GM18517 (cell line): Measurements from ENCODE around the gene HEBP2.
"Not testable (repeated sequence)": the region's sequence is repeated elsewhere in the genome, so short reads cannot be mapped to it uniquely, and the experiment has no call there.

ENCODE experiments used
- ATAC-seq: cut with Tn5 transposase; IDR thresholded peaks from one replicate; pipeline ENCODE4 v1.9.1; 2021; ENCODE audit warnings: mild to moderate bottlenecking, moderate library complexity; ENCODE audit not compliant: unreplicated experiment

HEBP2 gene

DNA sequence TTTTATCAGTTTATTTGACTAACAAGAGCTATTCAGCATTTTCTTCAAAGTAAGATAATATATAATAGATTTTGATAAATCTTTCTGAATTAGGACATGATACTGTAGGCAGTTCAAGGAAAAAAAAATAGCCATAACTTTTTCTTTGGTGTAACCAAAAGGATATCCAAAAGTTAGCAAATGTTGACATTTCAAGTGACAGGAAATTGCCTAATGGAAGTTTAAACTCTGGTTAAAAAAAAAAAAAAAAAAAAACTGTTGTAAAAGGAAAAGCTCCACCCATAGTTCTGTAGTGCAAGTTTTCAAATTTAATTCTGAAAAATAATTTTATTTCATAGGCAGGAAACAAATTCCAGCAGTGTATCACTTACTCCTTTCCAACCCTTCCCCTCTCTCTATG, 18.8 kb downstream of the HEBP2 start:
- no peak for ATAC-seq

GRCh38 chr6:138424004-138424904, 20.2 kb downstream of the HEBP2 start:
- no peak for ATAC-seq

GRCh38 chr6:138425256-138425655, 21.2 kb downstream of the HEBP2 start:
- not testable (repeated sequence) for ATAC-seq

DNA sequence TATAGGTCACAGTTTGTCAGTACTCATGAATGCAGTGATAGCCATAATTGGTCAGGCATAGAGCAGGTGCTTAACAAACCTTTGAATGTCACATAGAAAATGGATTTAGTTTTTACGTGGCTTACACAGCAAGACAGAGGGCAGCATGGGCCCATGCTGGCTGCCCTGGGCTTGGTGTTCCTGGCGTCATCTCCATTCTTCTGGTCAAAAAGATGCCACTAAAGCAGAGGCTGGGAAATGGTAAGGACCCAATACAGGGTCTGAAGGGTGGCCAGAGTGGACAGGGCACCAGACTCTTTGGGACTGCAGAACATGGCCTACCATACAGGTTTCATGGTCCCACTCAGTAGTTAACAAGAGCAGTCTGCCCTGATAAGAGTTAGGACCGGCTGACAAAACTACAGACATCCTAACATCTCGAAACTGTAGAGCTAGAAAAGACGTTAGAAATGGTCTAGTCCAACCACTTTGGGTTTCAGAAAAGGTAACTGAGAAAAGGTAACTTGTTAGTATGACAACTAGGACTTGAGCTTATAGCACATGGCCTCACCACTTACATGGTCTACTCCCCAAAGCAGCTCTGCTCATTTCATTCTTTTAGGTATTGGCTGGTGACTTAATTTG, 22.6 kb downstream of the HEBP2 start:
- ATAC-seq = no peak

DNA sequence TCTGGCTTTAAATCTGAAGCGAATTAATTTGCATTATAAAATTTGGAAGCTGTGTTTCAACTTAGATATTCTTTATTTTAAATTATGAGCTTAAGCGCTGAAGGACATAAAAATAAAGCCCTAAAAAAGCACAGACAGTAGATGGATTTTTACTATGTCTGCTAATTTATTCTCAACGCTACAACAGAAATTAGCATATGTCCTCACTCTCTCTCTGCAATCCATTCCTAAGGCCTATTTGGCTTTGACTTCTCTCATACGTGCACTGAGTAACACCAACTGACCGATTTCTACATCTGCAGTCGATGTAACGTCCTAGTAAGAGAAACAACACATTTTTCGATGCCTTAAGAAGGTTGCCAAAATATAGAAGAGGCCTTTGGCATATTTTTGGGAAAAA, 23.7 kb downstream of the HEBP2 start:
- ATAC-seq = no peak

DNA sequence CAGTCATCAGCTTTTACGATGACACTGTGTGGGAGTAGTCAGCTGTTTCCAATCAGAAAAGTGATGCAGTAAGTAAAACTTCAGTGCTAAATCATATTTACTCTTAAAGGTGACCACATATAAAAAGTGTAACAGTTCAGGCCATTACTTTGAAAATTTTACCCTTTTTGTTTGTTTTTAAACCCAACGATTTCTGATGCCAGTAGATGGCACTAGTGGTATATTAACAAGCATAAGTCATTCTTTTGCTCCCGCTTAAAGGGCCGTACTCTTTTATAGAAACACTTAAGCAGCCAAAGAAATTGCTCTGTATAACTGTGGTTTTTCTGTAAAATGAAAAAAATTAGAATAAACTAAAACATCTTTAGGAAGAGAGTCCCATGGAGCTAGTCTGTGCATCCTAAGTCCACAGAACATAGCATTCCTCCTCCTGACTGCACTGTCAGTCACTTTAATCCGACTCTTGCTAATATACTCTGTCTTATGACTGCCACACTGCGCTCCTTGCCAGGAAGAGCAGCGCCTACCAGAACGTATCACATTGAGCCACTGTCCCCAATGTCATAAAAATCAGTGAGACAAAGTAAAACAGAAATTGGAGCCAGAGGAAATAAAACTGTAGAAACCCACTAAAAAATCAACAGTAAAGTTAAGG, 25.0 kb downstream of the HEBP2 start:
- ATAC-seq = no peak

DNA sequence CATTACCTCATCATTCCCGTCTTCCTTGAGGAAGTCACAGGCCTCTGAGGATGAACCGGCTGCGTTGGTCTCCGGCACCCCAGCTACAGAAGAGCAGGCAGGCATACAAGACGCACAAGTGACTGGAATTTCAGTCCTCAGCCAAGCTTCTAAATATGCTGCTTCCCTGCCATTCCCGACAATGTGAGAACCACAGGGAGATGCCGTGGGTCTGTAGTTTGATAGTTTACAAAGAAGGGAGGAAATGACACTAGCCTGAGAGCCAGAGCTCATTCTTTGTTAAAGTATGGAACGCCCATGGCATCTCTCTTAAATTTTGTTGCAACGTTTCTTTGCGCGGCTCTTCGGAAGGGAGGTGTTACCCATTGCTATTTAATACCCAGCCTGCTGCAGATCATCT, 25.7 kb downstream of the HEBP2 start:
- no peak for ATAC-seq

DNA sequence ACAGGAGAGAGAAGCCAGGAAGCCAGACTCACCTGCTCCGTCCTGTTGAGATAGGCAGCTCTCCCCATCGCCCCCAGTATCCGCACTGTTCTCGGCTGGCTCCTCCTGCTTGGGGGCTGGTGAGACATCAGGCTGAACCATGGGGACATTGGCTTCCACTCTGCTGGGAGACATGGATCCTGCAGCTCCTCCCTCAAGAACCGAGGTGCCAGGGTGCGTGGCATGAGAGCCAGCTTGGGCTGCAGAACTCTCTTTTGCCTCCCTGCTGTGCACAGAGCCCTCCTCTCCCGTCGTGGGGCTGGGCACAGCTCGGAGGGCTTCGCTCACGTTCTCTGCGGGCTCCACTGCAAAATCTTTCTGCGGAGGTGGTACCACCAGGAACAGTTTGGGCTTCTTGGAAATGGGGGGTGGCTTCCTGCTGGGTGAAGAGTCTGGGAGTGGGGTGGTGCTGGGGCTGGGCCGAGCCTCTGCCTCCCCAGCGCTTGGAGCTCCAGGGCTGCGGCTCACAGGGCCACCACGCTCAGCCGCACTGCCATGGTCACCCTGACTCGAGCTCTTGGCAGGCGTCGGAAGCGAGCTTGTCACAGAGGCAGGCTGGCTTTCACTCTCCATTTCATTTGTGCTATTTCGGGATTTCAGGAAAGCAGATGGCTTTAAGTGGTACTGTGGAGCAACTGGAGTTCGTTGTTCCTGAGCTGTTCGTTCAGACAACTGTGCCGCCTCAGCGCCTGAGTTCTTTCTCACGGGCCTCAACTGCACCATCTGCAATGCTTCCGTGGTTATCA, 26.5 kb downstream of the HEBP2 start:
- no peak for ATAC-seq

GRCh38 chr6:138431256-138432062, 27.4 kb downstream of the HEBP2 start:
- ATAC-seq = no peak

DNA sequence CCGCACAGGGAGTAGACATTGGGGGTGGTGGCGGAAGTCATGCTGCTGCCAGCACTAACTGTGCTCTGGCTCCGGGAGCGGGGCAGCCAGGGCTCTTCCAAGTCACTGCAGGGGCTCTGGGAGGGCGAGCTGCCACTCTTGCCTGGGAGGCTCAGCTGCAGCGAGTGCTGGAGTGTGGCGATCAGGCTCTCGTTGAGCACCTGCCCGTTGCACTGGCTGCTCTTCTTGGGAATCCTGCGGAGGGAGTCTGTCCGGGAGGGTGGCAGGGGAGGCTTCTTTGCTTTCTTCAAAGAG, 28.0 kb downstream of the HEBP2 start:
- no peak for ATAC-seq

- ATAC-seq = no peak
Observed at GRCh38 chr6:138434096-138434495, 30.1 kb downstream of the HEBP2 start.

DNA sequence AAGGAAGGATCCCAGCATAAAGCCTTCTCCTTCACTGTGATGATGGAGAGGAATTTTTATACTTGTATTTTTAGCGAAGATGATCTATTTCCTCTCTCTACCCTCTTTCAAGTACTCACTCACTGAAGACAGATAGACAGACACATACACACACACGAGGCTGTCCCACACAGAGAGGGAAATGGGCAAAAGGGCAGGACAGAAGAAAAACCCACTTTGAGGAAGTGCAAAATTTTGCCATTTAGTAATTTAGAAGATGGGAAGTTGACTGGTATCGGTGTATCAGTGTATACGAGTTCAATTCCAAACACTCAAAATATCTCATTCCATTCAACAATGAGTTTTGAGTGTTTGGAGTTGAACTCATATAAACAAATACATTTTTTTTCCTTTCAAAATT, 30.9 kb downstream of the HEBP2 start:
- ATAC-seq = no peak

- ATAC-seq = no peak
Observed at GRCh38 chr6:138439546-138439945, 35.5 kb downstream of the HEBP2 start.

GRCh38 chr6:138440296-138440695, 36.3 kb downstream of the HEBP2 start:
- no peak for ATAC-seq

- ATAC-seq = no peak
Observed at GRCh38 chr6:138440758-138441357, 36.8 kb downstream of the HEBP2 start.

GRCh38 chr6:138441965-138442364, 37.9 kb downstream of the HEBP2 start:
- no peak for ATAC-seq

DNA sequence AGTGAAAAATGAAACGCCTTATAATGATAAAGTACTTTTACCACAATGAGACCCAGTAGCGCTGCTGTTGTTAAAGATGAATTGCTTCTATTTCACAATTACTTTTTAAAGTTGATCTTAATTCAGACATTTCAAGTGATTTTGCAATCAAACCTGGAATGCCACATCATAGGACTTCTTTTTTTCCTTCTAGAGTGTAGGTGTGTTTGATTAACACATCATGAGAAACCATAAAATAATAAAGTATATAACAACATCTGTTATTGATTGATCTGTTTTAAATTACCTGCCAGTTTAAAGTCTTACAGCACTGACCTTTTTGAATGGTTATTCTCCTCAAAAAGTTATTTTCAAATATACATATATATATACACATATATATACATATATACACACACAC, 38.6 kb downstream of the HEBP2 start:
- ATAC-seq = no peak

- no peak for ATAC-seq
Observed at GRCh38 chr6:138443979-138444378, 40.0 kb downstream of the HEBP2 start.

DNA sequence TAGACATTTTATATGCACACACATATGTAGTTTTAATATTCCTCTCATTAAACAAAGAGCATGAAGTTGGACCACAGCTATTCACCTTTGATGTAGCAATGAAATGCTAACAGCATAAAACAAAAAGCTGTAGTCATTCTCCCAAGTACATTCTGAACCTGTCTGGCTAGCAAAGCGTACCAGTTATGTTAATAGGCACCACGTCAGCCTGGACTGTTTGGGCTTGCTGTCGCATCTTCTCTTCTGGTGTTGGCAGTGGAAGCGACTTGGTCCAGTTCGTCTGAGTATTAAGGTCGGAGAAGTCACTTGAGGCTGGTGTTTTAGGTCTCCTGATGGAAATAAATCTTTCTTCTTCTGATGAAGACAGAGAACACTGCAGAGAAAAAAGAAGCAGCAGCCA, 42.8 kb downstream of the HEBP2 start:
- no peak for ATAC-seq

GRCh38 chr6:138450445-138450844, 46.4 kb downstream of the HEBP2 start:
- ATAC-seq = peak; percentile 56
